HG02970 (cell line): ENCODE data around the gene ENAH.

Experiments used
- ATAC-seq: cut with Tn5 transposase; IDR thresholded peaks from one replicate; pipeline ENCODE4 v1.9.1; 2021; ENCODE audit warnings: mild to moderate bottlenecking, moderate library complexity, moderate number of reproducible peaks; ENCODE audit not compliant: unreplicated experiment, low FRiP score

The ENAH gene

DNA sequence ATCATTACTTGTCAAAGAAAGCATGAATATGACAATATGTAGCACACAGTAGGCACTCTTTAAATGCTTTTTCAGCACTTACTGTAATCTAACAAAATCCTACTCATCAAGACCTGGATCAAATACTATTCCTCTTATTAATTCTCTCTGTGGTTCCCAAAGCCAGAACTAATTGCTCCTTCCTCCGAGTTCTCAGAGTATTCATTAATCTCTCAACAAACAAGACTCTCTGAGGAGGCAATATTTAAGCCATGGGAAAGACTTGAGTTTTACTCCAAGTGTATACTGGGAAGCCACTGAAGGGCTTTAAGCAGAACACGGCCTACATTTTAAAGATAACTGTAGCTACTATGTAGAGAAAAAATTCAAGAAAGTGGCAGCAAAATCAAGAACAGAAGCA is 79.7 kb downstream of the ENAH start:
- ATAC-seq, result no peak

DNA sequence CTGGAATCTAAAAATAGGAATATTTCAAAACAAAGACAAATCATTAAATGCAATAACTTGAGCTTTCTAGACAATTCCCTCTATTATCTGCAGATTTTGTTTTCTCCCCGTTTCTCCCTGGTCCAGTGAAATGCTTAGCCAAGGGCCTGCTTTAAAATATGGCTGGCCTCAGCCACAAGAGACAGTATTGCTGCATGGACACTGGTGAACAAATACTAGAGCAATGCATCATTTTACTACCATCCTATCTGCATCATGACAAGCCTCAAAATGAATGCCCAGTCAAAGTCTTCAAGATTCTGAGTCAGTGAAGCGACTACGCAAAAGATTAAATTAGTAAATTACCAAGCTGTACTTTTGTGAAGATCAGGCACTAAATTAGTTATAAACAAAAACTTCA is 80.5 kb downstream of the ENAH start:
- no peak for ATAC-seq

DNA sequence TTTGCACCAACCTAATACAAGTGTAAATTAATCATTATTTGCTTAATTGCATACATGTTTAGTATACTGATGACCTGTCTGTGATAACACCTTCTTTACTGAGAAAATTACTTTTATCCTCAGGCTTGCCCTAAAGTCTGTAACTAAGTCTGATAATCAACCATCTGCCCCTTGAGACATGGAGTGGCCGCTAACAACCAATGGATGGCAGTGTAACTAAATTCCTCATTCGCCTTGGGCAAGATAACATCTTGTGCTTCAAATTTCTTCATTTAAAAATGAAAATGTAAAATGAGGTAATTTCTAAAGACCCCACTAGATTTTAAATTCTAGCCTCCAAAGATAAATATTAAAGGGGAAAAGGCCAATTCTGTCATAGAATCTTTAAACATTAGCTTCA is 85.1 kb downstream of the ENAH start:
- no peak for ATAC-seq

DNA sequence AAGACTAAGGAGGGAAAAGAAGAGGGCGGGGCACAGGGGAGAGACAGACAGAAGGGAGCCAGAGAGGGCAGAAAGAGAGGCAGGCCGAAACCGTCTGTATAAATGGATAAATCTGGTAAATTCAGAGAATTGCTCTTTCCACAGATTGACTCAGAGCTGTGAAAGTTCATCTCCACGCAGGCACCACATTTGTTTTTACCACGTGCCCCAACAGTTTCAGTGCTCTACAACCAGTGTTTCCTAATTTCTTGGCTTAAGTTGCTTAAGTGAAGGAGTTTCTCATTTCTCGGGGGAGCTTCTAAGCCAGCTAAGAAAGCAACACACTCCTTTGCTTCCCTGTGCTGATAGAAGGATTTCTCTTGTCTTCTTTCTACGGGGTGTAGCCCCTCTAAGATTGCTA is 87.1 kb downstream of the ENAH start:
- no peak for ATAC-seq

DNA sequence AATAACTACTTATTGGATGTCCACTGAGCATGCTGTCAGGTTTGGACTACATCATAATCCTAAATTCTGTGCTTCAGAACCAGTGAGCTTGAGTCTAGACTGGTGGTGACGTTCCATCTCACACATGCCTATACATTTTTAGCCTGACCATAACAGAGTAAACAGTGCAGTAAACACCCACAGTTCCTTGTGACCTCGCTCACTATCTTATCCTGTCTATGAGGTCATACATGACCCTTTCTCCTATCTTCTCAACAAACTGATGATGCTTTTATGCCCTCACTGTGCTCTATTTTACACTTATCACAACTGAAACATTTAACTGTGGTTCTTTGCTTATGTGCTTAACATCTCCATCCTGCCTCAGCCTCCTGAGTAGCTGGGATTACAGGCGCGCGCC is 91.2 kb downstream of the ENAH start:
- ATAC-seq, result no peak

DNA sequence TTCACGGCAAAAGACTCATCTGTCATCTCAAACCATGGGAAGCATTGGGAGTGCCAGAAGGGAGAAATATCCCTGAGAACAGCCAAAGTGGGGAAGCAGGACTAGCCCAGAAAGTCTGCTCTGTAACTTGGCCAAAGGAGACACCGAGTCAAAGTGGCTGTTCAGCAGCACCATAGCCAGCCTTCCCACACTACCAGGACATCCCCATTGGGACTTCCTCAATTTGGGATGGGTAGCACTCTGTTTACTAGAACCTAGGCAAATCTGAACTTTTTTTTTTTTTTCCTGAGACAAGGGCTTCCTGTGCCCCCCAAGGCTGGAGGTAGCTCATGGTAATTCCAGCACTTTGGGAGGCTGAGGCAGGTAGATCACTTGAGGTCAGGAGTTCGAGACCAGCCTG is 93.0 kb downstream of the ENAH start:
- ATAC-seq, result no peak

DNA sequence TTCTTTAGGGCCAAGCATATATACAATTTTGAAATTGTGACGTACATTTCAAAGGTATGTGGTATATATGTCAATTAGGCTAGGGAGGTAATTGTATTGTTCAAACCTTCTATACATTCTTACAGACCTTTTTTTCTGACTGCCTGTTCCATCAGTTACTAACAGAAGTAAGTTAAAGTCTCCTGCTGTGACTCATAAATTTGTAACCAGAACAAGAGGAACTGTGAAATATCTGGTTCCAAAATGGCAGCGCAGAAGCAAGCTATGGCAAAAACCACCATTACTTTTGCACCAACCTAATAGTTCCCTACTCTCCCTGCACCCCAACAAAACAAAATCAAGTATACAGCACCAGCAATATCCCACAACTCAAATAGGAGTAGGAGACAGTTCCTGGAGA is 93.6 kb downstream of the ENAH start:
- ATAC-seq, result no peak

DNA sequence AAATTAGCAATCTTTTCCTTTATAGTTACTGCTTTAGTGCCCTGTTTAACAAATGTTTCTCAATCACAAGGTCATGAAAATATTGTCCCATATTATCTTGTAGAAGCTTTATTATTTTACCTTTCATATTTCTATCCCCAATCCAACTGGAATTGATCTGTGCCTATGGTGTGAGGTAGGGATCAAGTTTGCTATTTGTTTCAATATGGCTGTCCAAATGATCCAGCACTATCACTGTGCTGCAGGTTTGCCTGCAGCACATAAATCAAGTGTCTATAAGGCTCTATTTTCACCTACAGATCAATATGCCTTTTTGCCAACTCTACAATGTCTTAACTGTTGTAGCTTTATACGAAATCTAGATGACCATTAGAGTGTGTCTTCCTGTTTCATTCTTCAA is 96.2 kb downstream of the ENAH start:
- no peak for ATAC-seq

DNA sequence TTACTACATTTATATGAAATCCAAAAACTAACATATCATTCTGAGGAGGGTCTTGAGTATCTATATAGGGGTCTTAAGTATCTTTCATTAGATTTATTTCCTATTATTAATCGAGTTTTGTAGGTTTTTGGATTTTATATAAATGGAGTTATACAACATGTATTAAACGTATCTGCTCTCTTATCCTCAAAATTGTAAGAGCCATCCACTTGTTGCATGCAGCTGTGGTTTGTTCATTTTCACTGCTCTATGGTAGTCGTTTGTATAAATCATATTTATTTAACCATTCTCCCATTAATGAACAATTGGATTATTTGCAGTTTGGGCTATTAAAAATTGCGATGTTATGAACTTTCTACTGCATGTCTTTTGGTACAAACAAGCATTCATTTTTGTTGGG is 97.1 kb downstream of the ENAH start:
- ATAC-seq, result no peak

DNA sequence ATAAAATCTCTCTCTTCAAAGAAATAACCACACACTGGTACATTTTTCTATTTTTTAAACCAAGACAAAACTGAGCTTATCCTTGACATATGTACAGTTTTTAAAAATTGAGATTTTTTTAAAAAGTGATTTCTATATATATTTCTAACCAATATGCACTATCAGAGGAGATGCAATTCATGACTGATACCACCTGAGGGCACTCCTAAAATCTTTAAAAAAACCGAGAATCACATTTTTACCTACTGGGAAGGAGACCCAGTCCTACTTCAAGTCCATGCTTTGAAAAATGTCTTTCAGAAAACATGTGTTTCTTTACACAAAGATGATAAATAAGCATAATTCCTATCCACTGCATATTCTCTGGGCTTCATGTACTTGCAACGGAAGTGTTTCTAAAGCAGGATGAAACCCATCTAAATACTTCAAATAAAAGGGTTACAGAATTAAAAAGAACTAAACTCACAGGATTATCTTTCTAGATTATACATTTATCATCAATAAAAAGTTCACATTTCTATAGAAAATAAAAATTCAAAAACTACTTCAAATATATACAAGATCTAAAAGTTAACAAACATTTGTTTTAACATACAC is 98.6 kb downstream of the ENAH start:
- no peak for ATAC-seq

DNA sequence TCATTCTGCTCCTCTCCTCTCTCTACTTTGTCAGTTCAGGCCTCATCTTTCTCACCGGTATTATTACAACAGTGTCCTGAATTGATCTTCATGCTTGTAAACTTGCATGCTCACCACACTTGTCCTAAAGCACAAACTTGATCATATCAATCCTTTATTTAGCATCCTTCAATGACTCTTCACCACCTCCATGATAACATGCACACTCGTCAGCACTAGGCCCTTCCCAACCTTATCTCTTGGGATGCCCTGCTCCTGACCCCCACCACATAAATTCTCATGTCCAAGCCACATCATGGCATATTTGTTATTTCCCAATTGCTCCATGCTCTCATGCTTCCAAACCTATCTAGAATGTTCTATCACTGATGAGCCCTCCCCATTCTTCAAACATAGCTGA is 103.1 kb downstream of the ENAH start:
- no peak for ATAC-seq

DNA sequence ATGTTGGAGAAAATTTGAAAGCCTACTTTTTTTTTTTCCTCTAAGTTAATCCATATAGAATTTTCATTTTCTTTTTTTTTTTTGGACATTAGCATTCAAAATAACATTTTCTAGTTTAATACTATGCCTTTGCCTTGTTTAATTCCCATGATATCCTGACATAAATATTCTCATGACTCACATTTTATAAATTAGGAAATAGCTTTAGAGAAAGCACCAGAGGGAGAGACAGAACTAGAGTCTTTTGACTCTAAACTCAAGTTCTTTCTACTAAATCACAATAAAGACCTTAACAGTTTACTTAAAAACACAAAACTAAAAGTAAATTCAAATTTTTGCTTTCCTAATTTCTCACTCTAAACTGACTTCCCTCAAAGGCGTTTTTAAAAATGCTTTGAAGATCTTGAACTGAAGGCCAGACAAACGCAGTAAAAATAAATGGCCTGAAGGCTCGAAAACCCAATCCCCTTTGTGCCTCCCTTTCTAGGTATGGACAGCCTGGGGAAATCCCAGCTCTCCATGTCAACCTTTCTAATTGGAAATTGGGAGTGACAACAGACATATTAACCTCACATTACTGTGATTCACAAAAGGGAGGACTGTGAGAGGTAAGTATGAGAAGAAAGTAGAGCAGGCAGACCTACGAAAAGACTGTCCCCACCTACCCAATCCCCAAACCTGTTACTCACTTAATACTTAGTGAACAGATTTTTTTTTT is 104.6 kb downstream of the ENAH start:
- ATAC-seq, result no peak

DNA sequence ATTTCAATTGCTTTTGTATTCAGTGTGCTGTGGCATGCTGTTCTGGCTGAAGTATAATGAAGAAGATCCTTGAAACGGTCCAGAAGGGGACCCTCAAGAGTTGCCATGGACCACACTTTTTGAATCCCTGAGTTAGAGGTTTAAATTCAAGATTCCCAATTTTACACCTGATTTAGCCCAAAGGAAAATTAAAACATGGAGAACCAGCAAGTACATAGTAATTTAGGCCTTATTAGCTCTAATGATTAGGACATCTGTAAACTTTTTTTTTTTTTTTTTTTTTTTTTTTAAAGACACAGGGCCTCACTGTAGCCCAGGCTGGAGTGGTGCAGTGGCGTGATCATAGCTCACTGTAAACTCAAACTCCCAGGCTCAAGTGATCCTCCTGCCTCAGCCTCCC is 107.3 kb downstream of the ENAH start:
- no peak for ATAC-seq

DNA sequence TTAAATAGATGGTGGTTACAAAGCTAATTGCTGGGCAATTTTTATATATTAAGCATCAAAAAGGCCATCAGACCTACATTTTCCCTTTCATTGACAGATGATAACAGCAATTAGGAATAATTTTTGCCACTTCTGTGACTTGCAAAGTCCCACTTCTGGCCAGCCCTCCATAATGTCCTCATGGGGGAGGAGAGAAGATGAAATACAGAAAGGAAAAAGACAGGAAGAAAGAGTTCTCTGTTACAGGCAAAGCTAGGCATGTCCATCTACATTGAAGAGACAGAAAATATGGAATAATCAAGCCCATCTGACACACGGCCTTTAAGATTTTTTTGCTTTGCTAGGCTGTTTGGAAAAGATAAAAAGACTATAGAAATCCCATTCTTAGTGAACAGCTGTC is 108.0 kb downstream of the ENAH start:
- ATAC-seq, result no peak

DNA sequence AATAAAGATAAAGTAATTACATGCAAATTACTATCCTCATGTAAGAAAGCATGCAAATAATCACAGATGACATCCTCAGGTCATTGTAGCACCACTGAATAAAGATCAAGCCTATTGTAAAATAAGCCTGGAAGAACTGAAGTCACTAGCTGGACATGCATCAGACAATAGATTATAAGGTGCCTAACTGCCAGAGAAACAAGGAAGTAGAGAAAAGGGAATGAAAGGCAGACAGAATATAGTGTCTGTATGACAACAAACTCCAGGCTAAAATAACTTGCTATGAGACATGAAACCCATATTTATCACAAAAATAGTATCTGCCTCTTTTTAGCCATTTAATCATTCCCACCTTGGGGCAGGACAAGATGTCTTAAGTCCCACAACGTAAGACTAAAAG is 108.7 kb downstream of the ENAH start:
- no peak for ATAC-seq

DNA sequence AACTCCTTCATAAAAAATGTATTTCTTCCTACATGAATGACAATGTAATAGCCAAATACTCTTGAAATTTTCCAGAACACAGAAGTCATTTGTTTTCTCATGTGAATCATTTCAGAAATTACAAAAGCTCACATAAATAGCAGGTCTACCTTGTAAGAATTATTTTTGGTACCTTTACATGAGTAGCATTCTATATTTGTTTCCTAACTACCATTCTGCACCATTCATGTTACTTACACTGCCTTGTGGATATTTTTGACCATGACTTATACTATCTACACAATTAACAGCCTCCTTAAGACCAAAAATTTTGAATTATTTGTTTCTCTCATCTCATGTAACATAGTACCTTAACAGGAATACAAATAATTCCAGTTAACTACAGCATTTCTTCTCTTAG is 109.6 kb downstream of the ENAH start:
- no peak for ATAC-seq

DNA sequence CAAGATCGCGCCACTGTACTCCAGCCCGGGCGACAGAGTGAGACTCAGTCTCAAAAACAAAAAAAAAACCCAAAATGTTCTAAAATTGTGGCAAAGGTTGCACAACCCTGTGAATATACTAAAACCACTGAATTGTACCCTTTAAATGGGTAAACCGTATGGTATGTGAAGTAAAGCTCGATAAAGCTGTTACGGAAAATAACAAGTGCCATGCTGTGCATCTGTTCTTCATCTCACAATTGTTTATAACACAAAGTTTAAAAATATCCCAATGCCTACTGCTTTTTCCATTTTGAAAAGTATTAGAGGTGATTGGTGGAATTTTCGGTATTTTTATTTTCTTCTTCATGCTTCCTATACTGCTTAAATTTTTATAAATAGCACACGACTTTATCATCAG is 111.5 kb downstream of the ENAH start:
- no peak for ATAC-seq

DNA sequence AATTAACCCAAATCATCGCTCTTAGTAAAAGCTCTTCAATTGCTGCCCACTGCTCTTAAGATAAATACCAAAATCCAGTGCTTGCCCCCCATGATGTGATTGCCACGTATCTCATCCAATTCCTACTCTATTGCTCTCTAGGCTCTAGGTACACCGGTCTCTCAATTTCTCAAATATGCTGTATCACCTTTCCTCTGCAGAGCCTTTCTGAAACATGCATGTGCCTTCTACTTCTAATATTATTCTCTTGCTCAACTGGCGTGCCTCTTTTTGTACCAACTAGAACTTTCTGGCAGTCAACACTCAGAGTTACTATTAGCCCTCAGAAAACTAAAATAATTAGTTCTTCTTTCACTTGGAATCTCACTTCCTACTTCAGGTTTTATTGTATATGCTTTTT is 113.3 kb downstream of the ENAH start:
- ATAC-seq, result no peak

DNA sequence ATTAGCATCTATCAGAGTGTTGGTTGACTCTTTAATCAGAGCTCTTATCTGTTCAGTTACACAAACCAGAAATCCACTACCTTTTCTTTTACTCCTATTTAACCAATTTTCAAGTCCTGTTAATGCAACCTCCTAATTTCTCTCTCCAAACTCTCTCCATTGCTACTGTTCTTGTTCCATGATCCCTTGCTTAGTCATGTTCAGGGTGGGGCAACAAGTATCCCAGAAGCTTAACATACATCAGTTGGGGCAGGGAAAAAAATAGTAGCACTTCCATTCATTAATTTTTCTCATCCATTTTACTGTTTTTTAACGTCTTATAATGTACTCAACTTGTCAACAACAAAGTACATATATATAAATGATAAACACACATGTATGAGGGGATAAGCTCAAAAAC is 113.9 kb downstream of the ENAH start:
- no peak for ATAC-seq

DNA sequence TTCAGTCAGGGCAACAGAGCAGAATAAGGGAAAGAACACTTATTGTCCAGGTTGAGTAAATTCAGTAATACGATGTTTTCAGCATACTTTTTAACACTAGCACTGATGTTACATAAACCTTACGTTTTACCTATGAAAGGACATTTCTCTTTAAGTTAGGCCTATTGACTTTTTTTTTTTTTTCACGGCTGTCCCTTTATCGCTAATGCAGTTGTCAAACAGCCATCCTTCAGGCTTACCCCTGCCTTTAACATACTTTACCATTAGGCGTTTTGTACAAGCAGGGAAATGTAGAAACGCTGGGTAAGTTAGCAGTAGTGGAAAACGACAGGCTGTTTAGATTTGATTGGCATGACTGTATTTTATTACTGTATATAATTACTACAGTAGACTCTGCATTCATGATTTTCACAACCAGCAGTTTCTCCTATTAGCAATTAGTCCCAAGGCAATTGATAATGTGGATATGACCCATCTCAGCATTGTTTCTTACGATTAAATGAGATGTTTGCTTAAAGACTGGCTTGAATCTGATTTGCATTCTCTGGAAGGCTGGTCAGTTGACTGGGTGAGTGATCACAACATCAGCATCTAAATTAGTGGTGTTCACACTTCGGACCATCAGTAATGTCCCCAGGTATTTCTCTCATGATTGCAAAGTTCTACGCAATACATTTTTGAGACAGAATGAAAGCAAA is 115.2 kb downstream of the ENAH start:
- no peak for ATAC-seq

DNA sequence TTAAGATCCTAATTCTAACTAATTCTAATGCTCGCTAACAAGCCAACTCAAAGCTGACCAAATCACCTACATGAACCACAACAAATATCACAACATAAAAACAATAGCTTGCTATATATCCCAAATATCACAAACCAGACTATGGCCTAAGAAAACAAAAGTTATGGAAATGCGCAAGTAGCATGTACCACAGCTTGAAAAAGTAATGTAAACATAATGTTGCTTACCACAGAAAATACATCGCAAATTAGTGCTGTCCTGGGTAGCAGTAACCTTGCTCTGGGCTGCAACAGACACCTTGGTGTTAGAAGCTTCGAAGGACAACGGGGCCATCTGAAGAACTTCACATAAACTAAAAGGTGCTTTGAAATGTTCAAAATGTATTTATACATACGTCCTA is 117.6 kb downstream of the ENAH start:
- ATAC-seq, result no peak

DNA sequence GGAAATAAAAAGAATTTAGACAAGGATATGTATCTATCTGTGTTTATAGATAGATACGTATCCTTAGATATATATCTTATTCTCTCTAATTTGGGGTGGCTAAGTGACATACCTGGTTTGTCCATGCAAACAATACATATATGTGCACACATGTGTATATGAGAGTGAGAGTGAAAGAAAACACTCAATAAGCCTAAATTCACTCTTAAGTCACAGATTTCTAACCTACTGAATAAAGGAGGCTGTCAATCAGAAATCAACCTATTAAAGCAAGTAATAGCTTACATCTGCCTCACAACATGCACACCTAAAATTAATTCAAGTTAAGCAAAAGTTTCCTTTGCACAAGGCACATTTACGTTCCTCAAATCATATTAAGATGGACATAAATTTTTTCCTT is 118.2 kb downstream of the ENAH start:
- ATAC-seq, result no peak
